SK-N-SH (cell line): ENCODE measurements around the gene UBN1. TPM values are rescaled to one million over a fixed set of nuclear protein-coding genes. Genes with fewer than 3 reads are reported as not detected.

ENCODE experiments used
- CTCF ChIA-PET: fragments of 300-600, 350-600 bp; formaldehyde crosslinking; extraction: SDS; loops from one replicate; lab custom pipeline; 2021; lab: Yijun Ruan, JAX
- POLR2A ChIA-PET: fragments of 350-600 bp; sonication (Branson Sonifier 250); formaldehyde crosslinking; extraction: SDS; loops from one replicate; lab custom pipeline; 2020; ENCODE audit warnings: antibody characterized with exemption, inconsistent platforms; lab: Yijun Ruan, JAX
- DNase-seq: peaks from one replicate; pipeline ENCODE4 v3.0.0; 2012
- H2AFZ ChIP-seq: fragments of 200-600 bp; sonication (generic); 2 replicates; pipeline ENCODE4 v1.8.1; 2016; ENCODE audit warnings: antibody characterized with exemption, mild to moderate bottlenecking, low read depth
- H3F3A ChIP-seq: fragments of 200-600 bp; sonication (generic); replicated peaks from 2 replicates; pipeline ENCODE3; 2016; ENCODE audit warnings: antibody characterized with exemption, mild to moderate bottlenecking; ENCODE audit not compliant: insufficient read depth
- H3K27ac ChIP-seq, 2 experiments: fragments of 200-500 bp in 1 of 2; fragments of 200-600 bp in 1 of 2; sonication (Bioruptor generic) in 1 of 2; sonication (generic), shearing (Covaris generic) in 1 of 2; 2 replicates each; pipeline versions ENCODE4 v1.5.1 to v1.6.1; 2014 to 2016; ENCODE audit warnings: low read depth in 2 of 2, inconsistent platforms in 1 of 2, low read length in 1 of 2, mild to moderate bottlenecking in 1 of 2, mixed read lengths in 1 of 2
- H3K27me3 ChIP-seq: fragments of 200-600 bp; sonication (generic), shearing (Covaris generic); 2 replicates; pipeline ENCODE4 v1.6.1; 2016; ENCODE audit warnings: mixed run types; ENCODE audit not compliant: insufficient read depth
- H3K36me3 ChIP-seq, 2 experiments: fragments of 200-500 bp in 1 of 2; fragments of 200-600 bp in 1 of 2; sonication (Bioruptor generic) in 1 of 2; sonication (generic) in 1 of 2; replicated peaks in 1 of 2; 2 replicates each; pipeline versions ENCODE3 to v1.5.1; 2014 to 2016; ENCODE audit warnings: low read length in 1 of 2, mild to moderate bottlenecking in 1 of 2; ENCODE audit not compliant: insufficient read depth in 2 of 2, control insufficient read depth in 1 of 2
- H3K4me1 ChIP-seq, 2 experiments: fragments of 200-500 bp in 1 of 2; fragments of 200-600 bp in 1 of 2; sonication (Bioruptor generic) in 1 of 2; sonication (generic), shearing (Covaris generic) in 1 of 2; 2 replicates each; pipeline versions ENCODE4 v1.5.1 to v1.6.1; 2014 to 2016; ENCODE audit warnings: low read depth in 1 of 2, low read length in 1 of 2, mixed run types in 1 of 2; ENCODE audit not compliant: insufficient read depth in 2 of 2, control insufficient read depth in 1 of 2
- H3K4me2 ChIP-seq: fragments of 200-600 bp; sonication (generic), shearing (Covaris generic); 2 replicates; pipeline ENCODE4 v1.6.1; 2017; ENCODE audit warnings: mixed run types
- H3K4me3 ChIP-seq, 2 experiments: fragments of 200-500 bp in 1 of 2; fragments of 200-600 bp in 1 of 2; sonication (Bioruptor generic) in 1 of 2; sonication (generic), shearing (Covaris generic) in 1 of 2; 2 replicates each; pipeline versions ENCODE4 v1.5.1 to v1.8.1; 2014 to 2016; ENCODE audit warnings: low read depth in 2 of 2, inconsistent platforms in 1 of 2, low read length in 1 of 2, mild to moderate bottlenecking in 1 of 2, mixed read lengths in 1 of 2, moderate library complexity in 1 of 2
- H3K79me2 ChIP-seq: fragments of 200-600 bp; sonication (generic); 2 replicates; pipeline ENCODE4 v1.8.1; 2017; ENCODE audit warnings: mild to moderate bottlenecking; ENCODE audit not compliant: insufficient read depth
- H3K9ac ChIP-seq: fragments of 200-600 bp; sonication (generic); 2 replicates; pipeline ENCODE4 v1.6.1; 2017; ENCODE audit warnings: mixed run types
- H3K9me2 ChIP-seq: fragments of 200-600 bp; sonication (generic); 2 replicates; pipeline ENCODE4 v1.6.1; 2017; ENCODE audit warnings: mixed run types
- H3K9me3 ChIP-seq: fragments of 200-600 bp; sonication (generic); 2 replicates; pipeline ENCODE4 v1.6.1; 2017; ENCODE audit warnings: mixed run types, mild to moderate bottlenecking, moderate library complexity
- H4K20me1 ChIP-seq: fragments of 200-600 bp; sonication (generic); 2 replicates; pipeline ENCODE4 v1.6.1; 2017; ENCODE audit warnings: mild to moderate bottlenecking, mixed run types; ENCODE audit not compliant: insufficient read depth
- EZH2phosphoT487 ChIP-seq: fragments of 200-600 bp; sonication (generic); IDR thresholded peaks from 2 replicates; pipeline ENCODE4 v1.6.1; 2017; ENCODE audit warnings: low read depth, mixed run types, mild to moderate bottlenecking, antibody characterized with exemption, moderate library complexity, borderline replicate concordance
- FOSL2 ChIP-seq: IDR thresholded peaks from 2 replicates; pipeline ENCODE4 v1.4.0; 2012; ENCODE audit warnings: low read depth, mild to moderate bottlenecking, moderate library complexity, borderline replicate concordance
- FOXM1 ChIP-seq: IDR thresholded peaks from 2 replicates; pipeline ENCODE4 v1.4.0; 2012; ENCODE audit warnings: low read depth, mild to moderate bottlenecking
- GABPA ChIP-seq: IDR thresholded peaks from 2 replicates; pipeline ENCODE4 v1.4.0; 2012; ENCODE audit warnings: low read depth, mild to moderate bottlenecking
- JUND ChIP-seq: IDR thresholded peaks from 2 replicates; pipeline ENCODE4 v1.4.0; 2012
- MXI1 ChIP-seq: IDR thresholded peaks from 2 replicates; pipeline ENCODE4 v1.6.1; 2012; ENCODE audit warnings: mild to moderate bottlenecking, low read depth, low read length, improper control_type of control experiment
- NFIC ChIP-seq: IDR thresholded peaks from 2 replicates; pipeline ENCODE4 v1.4.0; 2012; ENCODE audit warnings: borderline replicate concordance
- NRF1 ChIP-seq: IDR thresholded peaks from 2 replicates; pipeline ENCODE4 v1.6.1; 2012; ENCODE audit warnings: low read depth, mild to moderate bottlenecking, low read length
- RAD21 ChIP-seq: IDR thresholded peaks from 2 replicates; pipeline ENCODE4 v1.6.1; 2012; ENCODE audit warnings: mild to moderate bottlenecking, low read length
- RFX5 ChIP-seq: IDR thresholded peaks from 2 replicates; pipeline ENCODE4 v1.6.1; 2012; ENCODE audit warnings: mild to moderate bottlenecking, improper control_type of control experiment, low read length
- SIN3A ChIP-seq: IDR thresholded peaks from 2 replicates; pipeline ENCODE4 v1.6.1; 2012; ENCODE audit warnings: low read depth, mild to moderate bottlenecking, low read length, moderate library complexity, borderline replicate concordance
- TAF1 ChIP-seq: IDR thresholded peaks from 2 replicates; pipeline ENCODE4 v1.6.1; 2012; ENCODE audit warnings: low read depth, mild to moderate bottlenecking, low read length, moderate library complexity, borderline replicate concordance
- TEAD4 ChIP-seq: IDR thresholded peaks from 2 replicates; pipeline ENCODE4 v1.4.0; 2012; ENCODE audit warnings: mild to moderate bottlenecking, borderline replicate concordance; ENCODE audit not compliant: insufficient read depth
- YY1 ChIP-seq: IDR thresholded peaks from 2 replicates; pipeline ENCODE4 v1.4.0; 2012; ENCODE audit warnings: low read depth, mild to moderate bottlenecking
- WGBS: methylation state at CpG from one replicate; pipeline ENCODE4 v1.1.6; 2017; ENCODE audit warnings: low lambda C conversion rate; 5-methylcytosine and 5-hydroxymethylcytosine counted together
- polyA plus RNA-seq, 3 experiments: library from polyadenylated mRNA; depleted of rRNA; stranded (reverse); fragments of >200 nt; gene quantifications; 2 replicates each; pipeline ENCODE4 v1.2.3, GENCODE V29; 2012
- TF ChIP-seq, protein P1 (sequence below): fragments of 150-350 bp; IDR thresholded peaks from 2 replicates; pipeline ENCODE4 v1.6.1; 2017; ENCODE audit warnings: antibody characterized with exemption, low read length, low read depth, borderline replicate concordance
- TF ChIP-seq, protein P2 (sequence below): fragments of 150-350 bp; IDR thresholded peaks from 2 replicates; pipeline ENCODE4 v1.6.1; 2016; ENCODE audit warnings: mild to moderate bottlenecking, low read depth, low read length
- TF ChIP-seq, protein P3 (sequence below): IDR thresholded peaks from 2 replicates; pipeline ENCODE4 v1.6.1; 2012; ENCODE audit warnings: mild to moderate bottlenecking, low read depth, low read length, moderate library complexity
- TF ChIP-seq, protein P4 (sequence below): fragments of 200-600 bp; sonication (generic); IDR thresholded peaks from 2 replicates; pipeline ENCODE4 v1.6.1; 2017; ENCODE audit warnings: antibody characterized with exemption, mild to moderate bottlenecking, moderate library complexity

The UBN1 gene
- polyA plus RNA-seq, 1 of the 3 experiments (the other 2 are of a cell fraction): 10.9 TPM

DNA sequence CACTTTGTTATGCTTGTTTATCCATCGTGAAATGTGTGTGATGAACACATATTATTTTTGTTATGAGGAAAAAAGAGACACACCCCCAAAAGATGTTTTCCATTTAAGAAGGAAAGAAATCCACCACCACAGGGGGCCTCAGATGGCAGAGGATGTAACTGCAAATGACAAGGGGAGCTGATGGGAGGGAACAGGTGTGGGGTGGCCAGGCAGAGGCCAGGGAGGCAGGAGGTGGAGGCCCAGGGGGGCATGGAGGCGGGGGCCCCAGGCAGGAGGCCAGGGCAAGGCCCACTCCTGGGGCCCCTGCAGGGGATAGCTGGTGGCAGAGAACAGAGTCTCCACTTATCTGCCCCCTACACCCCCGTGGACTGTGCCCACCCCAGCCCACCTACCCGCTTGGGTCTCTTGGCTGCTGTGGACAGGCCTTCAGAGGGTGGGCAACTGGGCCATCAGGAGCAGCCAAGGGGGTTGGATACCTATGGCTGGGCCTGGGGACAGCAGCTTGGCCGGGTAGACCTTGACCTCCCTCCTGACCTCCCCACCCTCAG is 61.6 kb downstream of the UBN1 start:
- Histone ChIP-seq H3K4me2 (no peak overlapping the region), H3K9me3 (no peaks in the 10 kb centered on the region), H3K4me3 (no peak overlapping the region), H3K27me3 (no peaks in the 10 kb centered on the region), H3K9ac (no peak overlapping the region), H3K27ac (no peak overlapping the region), H3F3A (no peaks in the 10 kb centered on the region), H4K20me1 (no peaks in the 10 kb centered on the region), H3K36me3 (no peaks in the 10 kb centered on the region), H2AFZ (no peak overlapping the region), H3K9me2 (no peaks in the 10 kb centered on the region), H3K79me2 (no peaks in the 10 kb centered on the region), H3K4me1 (no peaks in the 10 kb centered on the region)
- TF ChIP-seq TEAD4: no peak
- TF ChIP-seq, protein P1, sequence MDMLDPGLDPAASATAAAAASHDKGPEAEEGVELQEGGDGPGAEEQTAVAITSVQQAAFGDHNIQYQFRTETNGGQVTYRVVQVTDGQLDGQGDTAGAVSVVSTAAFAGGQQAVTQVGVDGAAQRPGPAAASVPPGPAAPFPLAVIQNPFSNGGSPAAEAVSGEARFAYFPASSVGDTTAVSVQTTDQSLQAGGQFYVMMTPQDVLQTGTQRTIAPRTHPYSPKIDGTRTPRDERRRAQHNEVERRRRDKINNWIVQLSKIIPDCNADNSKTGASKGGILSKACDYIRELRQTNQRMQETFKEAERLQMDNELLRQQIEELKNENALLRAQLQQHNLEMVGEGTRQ: no peak
- TF ChIP-seq, protein P2, sequence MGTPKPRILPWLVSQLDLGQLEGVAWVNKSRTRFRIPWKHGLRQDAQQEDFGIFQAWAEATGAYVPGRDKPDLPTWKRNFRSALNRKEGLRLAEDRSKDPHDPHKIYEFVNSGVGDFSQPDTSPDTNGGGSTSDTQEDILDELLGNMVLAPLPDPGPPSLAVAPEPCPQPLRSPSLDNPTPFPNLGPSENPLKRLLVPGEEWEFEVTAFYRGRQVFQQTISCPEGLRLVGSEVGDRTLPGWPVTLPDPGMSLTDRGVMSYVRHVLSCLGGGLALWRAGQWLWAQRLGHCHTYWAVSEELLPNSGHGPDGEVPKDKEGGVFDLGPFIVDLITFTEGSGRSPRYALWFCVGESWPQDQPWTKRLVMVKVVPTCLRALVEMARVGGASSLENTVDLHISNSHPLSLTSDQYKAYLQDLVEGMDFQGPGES: no peak
- no peak for TF ChIP-seq JUND
- TF ChIP-seq FOXM1: no peak
- TF ChIP-seq FOSL2: no peak
- TF ChIP-seq RAD21: no peak
- no peak for TF ChIP-seq MXI1
- TF ChIP-seq NFIC: no peak
- TF ChIP-seq TAF1: no peak
- no peak for TF ChIP-seq YY1
- no peak for TF ChIP-seq SIN3A
- TF ChIP-seq, protein P3, sequence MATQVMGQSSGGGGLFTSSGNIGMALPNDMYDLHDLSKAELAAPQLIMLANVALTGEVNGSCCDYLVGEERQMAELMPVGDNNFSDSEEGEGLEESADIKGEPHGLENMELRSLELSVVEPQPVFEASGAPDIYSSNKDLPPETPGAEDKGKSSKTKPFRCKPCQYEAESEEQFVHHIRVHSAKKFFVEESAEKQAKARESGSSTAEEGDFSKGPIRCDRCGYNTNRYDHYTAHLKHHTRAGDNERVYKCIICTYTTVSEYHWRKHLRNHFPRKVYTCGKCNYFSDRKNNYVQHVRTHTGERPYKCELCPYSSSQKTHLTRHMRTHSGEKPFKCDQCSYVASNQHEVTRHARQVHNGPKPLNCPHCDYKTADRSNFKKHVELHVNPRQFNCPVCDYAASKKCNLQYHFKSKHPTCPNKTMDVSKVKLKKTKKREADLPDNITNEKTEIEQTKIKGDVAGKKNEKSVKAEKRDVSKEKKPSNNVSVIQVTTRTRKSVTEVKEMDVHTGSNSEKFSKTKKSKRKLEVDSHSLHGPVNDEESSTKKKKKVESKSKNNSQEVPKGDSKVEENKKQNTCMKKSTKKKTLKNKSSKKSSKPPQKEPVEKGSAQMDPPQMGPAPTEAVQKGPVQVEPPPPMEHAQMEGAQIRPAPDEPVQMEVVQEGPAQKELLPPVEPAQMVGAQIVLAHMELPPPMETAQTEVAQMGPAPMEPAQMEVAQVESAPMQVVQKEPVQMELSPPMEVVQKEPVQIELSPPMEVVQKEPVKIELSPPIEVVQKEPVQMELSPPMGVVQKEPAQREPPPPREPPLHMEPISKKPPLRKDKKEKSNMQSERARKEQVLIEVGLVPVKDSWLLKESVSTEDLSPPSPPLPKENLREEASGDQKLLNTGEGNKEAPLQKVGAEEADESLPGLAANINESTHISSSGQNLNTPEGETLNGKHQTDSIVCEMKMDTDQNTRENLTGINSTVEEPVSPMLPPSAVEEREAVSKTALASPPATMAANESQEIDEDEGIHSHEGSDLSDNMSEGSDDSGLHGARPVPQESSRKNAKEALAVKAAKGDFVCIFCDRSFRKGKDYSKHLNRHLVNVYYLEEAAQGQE: no peak
- no peak for TF ChIP-seq GABPA
- TF ChIP-seq, protein P4, sequence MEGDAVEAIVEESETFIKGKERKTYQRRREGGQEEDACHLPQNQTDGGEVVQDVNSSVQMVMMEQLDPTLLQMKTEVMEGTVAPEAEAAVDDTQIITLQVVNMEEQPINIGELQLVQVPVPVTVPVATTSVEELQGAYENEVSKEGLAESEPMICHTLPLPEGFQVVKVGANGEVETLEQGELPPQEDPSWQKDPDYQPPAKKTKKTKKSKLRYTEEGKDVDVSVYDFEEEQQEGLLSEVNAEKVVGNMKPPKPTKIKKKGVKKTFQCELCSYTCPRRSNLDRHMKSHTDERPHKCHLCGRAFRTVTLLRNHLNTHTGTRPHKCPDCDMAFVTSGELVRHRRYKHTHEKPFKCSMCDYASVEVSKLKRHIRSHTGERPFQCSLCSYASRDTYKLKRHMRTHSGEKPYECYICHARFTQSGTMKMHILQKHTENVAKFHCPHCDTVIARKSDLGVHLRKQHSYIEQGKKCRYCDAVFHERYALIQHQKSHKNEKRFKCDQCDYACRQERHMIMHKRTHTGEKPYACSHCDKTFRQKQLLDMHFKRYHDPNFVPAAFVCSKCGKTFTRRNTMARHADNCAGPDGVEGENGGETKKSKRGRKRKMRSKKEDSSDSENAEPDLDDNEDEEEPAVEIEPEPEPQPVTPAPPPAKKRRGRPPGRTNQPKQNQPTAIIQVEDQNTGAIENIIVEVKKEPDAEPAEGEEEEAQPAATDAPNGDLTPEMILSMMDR: no peak
- no peak for TF ChIP-seq EZH2phosphoT487
- no peak for TF ChIP-seq NRF1
- TF ChIP-seq RFX5: no peak
- WGBS: 72% methylated on average over 5 of the region's 5 CpGs
- POLR2A ChIA-PET: no interaction called here
- CTCF ChIA-PET: no interaction called here
- no peak for DNase-seq
